ENCODE results near the gene ACOT9. TPM values are rescaled to one million over a fixed set of nuclear protein-coding genes. Genes with fewer than 3 reads are reported as not detected.
"Not testable (repeated sequence)": the region's sequence is repeated elsewhere in the genome, so short reads cannot be mapped to it uniquely, and the experiment has no call there.

Gene ACOT9
- total and polyA plus RNA-seq, 10 donors: 25.7 to 46.9 (median 38.5) TPM

GRCh38 chrX:23779025-23779424 is 35.9 kb upstream of the ACOT9 start:
- no peak for DNase-seq
- Histone ChIP-seq H3K9me3 (peaks cover 0 to 5% (median 0%) of the 10 kb centered on the region in 8 donors), H3K27ac (no peak overlapping the region), H3K4me1 (peaks cover 2 to 22% (median 9%) of the 10 kb centered on the region in 6 donors), H3K4me3 (no peak overlapping the region), H3K27me3 (replicated peaks in 1 of 7) (no peaks in the 10 kb centered on the region), H3K36me3 (no peaks in the 10 kb centered on the region)
- intact Hi-C loops (cut with DNase I; ENCODE audit: low total_unique reads): no loop called here
- TF ChIP-seq, protein P1, sequence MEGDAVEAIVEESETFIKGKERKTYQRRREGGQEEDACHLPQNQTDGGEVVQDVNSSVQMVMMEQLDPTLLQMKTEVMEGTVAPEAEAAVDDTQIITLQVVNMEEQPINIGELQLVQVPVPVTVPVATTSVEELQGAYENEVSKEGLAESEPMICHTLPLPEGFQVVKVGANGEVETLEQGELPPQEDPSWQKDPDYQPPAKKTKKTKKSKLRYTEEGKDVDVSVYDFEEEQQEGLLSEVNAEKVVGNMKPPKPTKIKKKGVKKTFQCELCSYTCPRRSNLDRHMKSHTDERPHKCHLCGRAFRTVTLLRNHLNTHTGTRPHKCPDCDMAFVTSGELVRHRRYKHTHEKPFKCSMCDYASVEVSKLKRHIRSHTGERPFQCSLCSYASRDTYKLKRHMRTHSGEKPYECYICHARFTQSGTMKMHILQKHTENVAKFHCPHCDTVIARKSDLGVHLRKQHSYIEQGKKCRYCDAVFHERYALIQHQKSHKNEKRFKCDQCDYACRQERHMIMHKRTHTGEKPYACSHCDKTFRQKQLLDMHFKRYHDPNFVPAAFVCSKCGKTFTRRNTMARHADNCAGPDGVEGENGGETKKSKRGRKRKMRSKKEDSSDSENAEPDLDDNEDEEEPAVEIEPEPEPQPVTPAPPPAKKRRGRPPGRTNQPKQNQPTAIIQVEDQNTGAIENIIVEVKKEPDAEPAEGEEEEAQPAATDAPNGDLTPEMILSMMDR (IDR thresholded peaks at IDR 0.05 in 8 of 11, conservative IDR thresholded peaks at IDR 0.05 in 3 of 11): no peak
- TF ChIP-seq POLR2AphosphoS5 (IDR thresholded peaks at IDR 0.05): no peak
- no peak for TF ChIP-seq POLR2A (IDR thresholded peaks at IDR 0.05)
- 77 to 93% (median 80%) methylated on average over 4 of the region's 4 CpGs for WGBS, 5 donors

DNA sequence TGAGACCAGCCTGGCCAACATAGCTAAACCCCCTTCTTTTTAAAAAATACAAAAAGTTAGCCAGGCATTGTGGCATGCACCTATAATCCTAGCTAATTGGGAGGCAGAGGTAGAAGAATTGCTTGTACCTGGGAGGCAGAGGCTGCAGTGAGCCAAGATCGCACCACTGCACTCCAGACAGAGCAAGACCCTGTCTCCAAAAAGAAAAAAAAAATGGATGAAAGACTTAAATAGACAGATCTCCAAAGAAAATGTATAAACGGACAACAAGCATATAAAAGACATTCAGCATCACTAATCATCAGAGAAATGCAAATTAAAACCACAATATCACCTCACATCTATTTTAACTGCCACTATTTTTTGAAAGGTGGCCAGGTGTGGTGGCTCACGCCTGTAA is 33.3 kb upstream of the ACOT9 start:
- no peak for DNase-seq
- WGBS, 5 donors: 72 to 84% (median 73%) methylated on average over 3 of the region's 3 CpGs

DNA sequence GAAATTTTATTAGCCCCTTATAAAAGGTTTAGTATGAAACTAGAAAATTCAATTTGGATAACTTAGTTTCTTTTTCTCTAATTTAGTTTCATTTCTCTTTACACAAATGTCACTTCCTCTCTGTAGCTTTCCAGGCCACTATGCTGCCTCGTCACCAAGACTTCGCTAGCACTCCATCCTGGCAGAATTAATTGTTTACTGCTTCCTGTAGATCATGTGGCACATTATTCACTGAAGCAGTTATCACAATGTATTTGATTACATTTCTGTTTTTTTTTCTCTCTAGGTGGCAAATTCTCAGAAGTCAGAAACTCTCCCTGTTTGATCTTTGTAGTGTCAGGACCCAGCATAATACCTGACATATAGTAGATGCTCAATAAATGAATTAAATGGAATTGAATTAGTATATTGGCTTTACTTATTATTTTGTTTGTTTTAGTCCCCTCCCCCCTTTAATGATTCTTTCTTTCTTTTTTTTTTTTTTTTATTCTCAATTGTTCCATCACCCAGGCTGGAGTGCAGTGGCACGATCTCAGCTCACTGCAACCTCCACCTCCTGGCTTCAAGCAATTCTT is 30.6 kb upstream of the ACOT9 start:
- Histone ChIP-seq H3K27ac (peak overlapping the region; percentile 57 to 94 (median 86)), H3K27me3 (replicated peaks in 1 of 7) (no peaks in the 10 kb centered on the region), H3K9me3 (no peaks in the 10 kb centered on the region), H3K36me3 (no peaks in the 10 kb centered on the region), H3K4me1 (peaks cover 0 to 19% (median 14%) of the 10 kb centered on the region in 6 donors), H3K4me3 (peak overlapping the region in 1 of 8 donors; percentile 46)
- DNase-seq: no peak
- peak in 1 of 3 donors; percentile 58 for TF ChIP-seq POLR2AphosphoS5 (IDR thresholded peaks at IDR 0.05)
- TF ChIP-seq, protein P1 (IDR thresholded peaks at IDR 0.05 in 8 of 11, conservative IDR thresholded peaks at IDR 0.05 in 3 of 11): no peak
- WGBS, 5 donors: 24 to 40% (median 28%) methylated on average over 3 of the region's 3 CpGs
- intact Hi-C loops (cut with DNase I; ENCODE audit: low total_unique reads): no loop called here

More for the DNA sequence above, 33.3 kb upstream of the ACOT9 start:
- Histone ChIP-seq H3K4me3 (no peak overlapping the region), H3K9me3 (no peaks in the 10 kb centered on the region), H3K27me3 (replicated peaks in 1 of 7) (no peaks in the 10 kb centered on the region), H3K36me3 (no peaks in the 10 kb centered on the region), H3K27ac (no peak overlapping the region), H3K4me1 (peaks cover 0 to 27% (median 14%) of the 10 kb centered on the region in 6 donors)
- TF ChIP-seq, protein P1 (IDR thresholded peaks at IDR 0.05 in 8 of 11, conservative IDR thresholded peaks at IDR 0.05 in 3 of 11): no peak
- TF ChIP-seq POLR2A (IDR thresholded peaks at IDR 0.05): no peak
- no peak for TF ChIP-seq POLR2AphosphoS5 (IDR thresholded peaks at IDR 0.05)
- intact Hi-C loops (cut with DNase I; ENCODE audit: low total_unique reads): no loop called here

DNA sequence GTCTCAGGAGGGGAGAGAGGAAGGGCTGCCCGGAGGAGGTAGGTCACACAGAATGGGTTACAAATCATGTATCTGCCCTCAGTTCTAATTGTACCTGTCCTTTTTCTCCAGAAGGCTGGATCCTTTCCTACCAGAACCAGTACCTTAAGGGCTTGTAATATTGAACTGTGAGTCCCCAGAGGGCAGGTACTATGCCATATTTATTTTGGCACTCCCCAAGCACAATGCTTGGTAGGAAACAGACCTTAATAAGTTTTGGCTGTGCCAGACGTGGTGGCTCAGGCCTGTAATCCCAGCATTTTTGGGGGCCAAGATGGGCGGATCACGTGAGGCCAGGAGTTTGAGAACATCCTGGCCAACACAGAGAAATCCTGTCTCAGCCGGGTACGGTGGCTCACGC is 28.0 kb upstream of the ACOT9 start:
- intact Hi-C loops (cut with DNase I; ENCODE audit: low total_unique reads); H3K9me3 ChIP-seq; H3K36me3 ChIP-seq; H3K4me3 ChIP-seq; DNase-seq; H3K27me3 ChIP-seq (replicated peaks in 1 of 7); H3K27ac ChIP-seq: not testable (repeated sequence)
- 90 to 100% (median 93%) methylated on average over 1 to 7 of the region's 7 CpGs for WGBS, 5 donors
- peaks cover 0 to 19% (median 14%) of the 10 kb centered on the region in 6 donors for H3K4me1 ChIP-seq
